ENCODE data around the gene APOBR.
"Not testable (repeated sequence)": the region's sequence is repeated elsewhere in the genome, so short reads cannot be mapped to it uniquely, and the experiment has no call there.

- TF ChIP-seq CTCF (conservative IDR thresholded peaks at IDR 0.05; ENCODE audit: low read length); EZH2phosphoT487 (IDR thresholded peaks at IDR 0.05; ENCODE audit: borderline replicate concordance): not testable (repeated sequence)
These were observed 6.2 kb downstream of the APOBR start for GRCh38 chr16:28500476-28501180.

Data from Loucy (cell line).